Activated CD4-positive, alpha-beta memory T cell treated with anti-CD3 and anti-CD28 coated beads for 36 hours (primary cell): Measurements from ENCODE around the gene MYLK4. TPM values are rescaled to one million over a fixed set of nuclear protein-coding genes. Genes with fewer than 3 reads are reported as not detected.

Source experiments
- CTCF ChIA-PET: fragments of 350-600 bp; sonication (Branson Sonifier 250); formaldehyde crosslinking; loops from one replicate; lab custom pipeline; 2021; ENCODE audit warnings: antibody characterized with exemption, inconsistent platforms; lab: Charles Lee
- POLR2A ChIA-PET: fragments of 350-600 bp; sonication (Branson Sonifier 250); formaldehyde crosslinking; loops from one replicate; lab custom pipeline; 2021; ENCODE audit warnings: antibody characterized with exemption; lab: Charles Lee
- DNase-seq: peaks from one replicate; pipeline ENCODE4 v3.0.0-alpha.2; 2020
- H3K27ac Mint-ChIP-seq: one replicate; pipeline ENCODE4 v1.8.0; 2021; ENCODE audit warnings: mixed read lengths
- H3K27me3 Mint-ChIP-seq: one replicate; pipeline ENCODE4 v1.8.0; 2021; ENCODE audit warnings: mixed read lengths
- H3K36me3 Mint-ChIP-seq: one replicate; pipeline ENCODE4 v1.8.0; 2021; ENCODE audit warnings: mixed read lengths
- H3K4me1 Mint-ChIP-seq: one replicate; pipeline ENCODE4 v1.8.0; 2021; ENCODE audit warnings: low read depth, mixed read lengths
- H3K4me3 Mint-ChIP-seq: one replicate; pipeline ENCODE4 v1.8.0; 2021; ENCODE audit warnings: mild to moderate bottlenecking, mixed read lengths
- H3K9me3 Mint-ChIP-seq: one replicate; pipeline ENCODE4 v1.8.0; 2021; ENCODE audit warnings: mixed read lengths
- intact Hi-C: fragments of 100-400 bp; cut with micrococcal nuclease; formaldehyde crosslinking; loops from one replicate; pipeline ENCODE4 v1.15.1; 2023
- total RNA-seq, 2 experiments: library from RNA; stranded (reverse); gene quantifications; one replicate each; pipeline ENCODE4 v1.2.3, GENCODE V29; 2021

The MYLK4 gene
- total RNA-seq, result under 1 TPM; 0.05 to 0.07 TPM

DNA sequence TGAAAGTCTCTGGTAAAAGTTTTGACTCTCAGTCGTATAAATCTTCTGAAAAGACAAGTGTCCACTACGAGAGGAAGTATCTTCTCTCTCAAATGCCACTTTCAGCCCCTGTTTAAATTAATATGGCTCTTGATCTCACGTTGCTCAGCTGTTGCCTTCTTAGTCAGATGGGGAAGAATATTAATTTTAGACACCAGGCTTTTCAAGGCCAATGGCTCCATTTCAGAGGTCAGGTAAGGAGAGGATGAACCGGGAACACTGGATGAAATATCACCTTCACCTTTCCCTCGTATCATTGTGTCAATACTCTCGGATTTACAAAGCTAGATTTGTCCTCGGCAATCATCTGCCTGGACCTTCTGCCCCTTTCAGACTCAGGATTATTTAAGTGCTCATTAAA is at the start of gene MYLK4:
TSS of gene MYLK4 (minus strand) at position 91 of the 400 bp plus-strand sequence. CDS start 1,628 bp downstream, outside the sequence.
- Mint-ChIP-seq H3K4me1 (peaks cover 2% of the 10 kb centered on the region), H3K27ac (no peak within 1 kb of the TSS), H3K9me3 (no peaks in the 10 kb centered on the region), H3K4me3 (no peak within 1 kb of the TSS), H3K36me3 (no peaks in the 10 kb centered on the region), H3K27me3 (peaks cover 12% of the 10 kb centered on the region)
- intact Hi-C loops, result loop anchor here (1.0 to 10.0 kb wide), 4 partner anchors 13 to 1154 kb away; no protein-coding TSS in a partner anchor
- ChIA-PET POLR2A (interaction anchor here (1.1 kb wide), 1 partner anchor 13 kb away, joined by 3 read pairs; no protein-coding TSS in a partner anchor), CTCF (interaction anchor here (0.8 to 7.7 kb wide), 18 partner anchors 10 to 1168 kb away, joined by 3 to 111 read pairs (median 7); partner anchors contain the start of genes SERPINB1 and WRNIP1)
- DNase-seq, result no peak

DNA sequence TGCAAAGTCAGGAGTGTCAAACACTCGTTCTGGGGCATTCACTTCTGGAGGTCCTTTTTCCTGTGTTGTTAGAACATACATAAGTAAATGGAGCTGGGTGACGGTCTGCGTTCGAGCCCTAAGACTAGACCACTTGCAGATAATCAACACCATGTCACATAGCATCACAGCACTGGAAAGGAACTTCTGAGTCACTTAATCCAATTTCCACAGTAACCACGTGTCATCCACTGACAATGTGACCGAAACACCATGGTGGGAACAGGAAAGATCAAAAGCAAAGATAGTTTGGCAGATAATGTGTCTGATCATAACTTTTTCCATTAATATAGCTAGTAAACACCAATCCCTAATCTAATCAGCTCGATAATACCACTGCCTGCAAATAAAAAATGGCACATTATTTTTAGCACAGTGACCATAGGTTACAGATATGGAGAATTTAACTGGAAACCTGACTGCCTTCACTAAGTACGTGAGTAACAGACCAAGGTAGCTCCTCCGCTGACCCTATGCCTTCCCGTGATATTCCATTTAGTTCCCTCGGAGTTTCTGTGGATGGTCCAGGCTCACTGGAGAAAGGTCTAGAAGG is 49.3 kb upstream of the MYLK4 start:
- Mint-ChIP-seq H3K9me3 (no peaks in the 10 kb centered on the region), H3K27ac (peak overlapping the region; percentile 4), H3K4me3 (no peak overlapping the region), H3K4me1 (peaks cover 23% of the 10 kb centered on the region), H3K36me3 (no peaks in the 10 kb centered on the region), H3K27me3 (no peaks in the 10 kb centered on the region)
- POLR2A ChIA-PET, result interaction anchor here (1.3 kb wide), 1 partner anchor 41 kb away, joined by 5 read pairs; the partner anchor contains the start of gene SERPINB1
- CTCF ChIA-PET, result interaction anchor here (0.7 kb wide), 1 partner anchor 9 kb away, joined by 3 read pairs; no protein-coding TSS in a partner anchor
- peak; percentile 31 for DNase-seq
- intact Hi-C loops, result no loop called here

DNA sequence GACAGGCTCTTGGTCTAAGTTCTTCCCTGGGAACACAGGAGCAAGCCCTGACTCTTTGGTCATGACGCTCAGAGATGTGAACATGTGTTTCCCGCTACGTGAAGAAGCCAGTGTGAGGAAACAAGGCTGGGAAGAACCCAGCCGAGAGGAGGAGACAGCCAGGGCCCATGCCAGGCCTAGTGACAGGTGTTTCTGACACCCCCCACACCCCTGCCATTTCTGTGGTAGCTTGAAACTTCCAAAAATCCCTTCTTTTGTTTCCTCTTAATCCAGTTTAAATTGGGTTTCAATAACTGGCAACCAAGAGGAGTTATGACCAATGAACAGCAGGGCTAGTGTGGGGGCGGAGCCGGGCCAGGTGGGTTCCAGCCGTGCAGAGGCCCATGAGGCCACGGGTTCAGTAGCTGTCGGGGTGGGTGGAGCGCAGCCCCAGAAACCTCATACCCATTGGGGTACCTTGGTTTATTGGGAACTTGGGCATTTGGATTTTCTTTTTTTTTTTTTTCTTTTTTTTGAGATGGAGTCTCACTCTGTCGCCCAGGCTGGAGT is 47.9 kb upstream of the MYLK4 start:
- Mint-ChIP-seq H3K27me3 (no peaks in the 10 kb centered on the region), H3K9me3 (no peaks in the 10 kb centered on the region), H3K36me3 (no peaks in the 10 kb centered on the region), H3K4me1 (peaks cover 31% of the 10 kb centered on the region), H3K4me3 (no peak overlapping the region), H3K27ac (no peak overlapping the region)
- no peak for DNase-seq
- intact Hi-C loops, result no loop called here
- CTCF ChIA-PET, result no interaction called here
- POLR2A ChIA-PET, result no interaction called here

DNA sequence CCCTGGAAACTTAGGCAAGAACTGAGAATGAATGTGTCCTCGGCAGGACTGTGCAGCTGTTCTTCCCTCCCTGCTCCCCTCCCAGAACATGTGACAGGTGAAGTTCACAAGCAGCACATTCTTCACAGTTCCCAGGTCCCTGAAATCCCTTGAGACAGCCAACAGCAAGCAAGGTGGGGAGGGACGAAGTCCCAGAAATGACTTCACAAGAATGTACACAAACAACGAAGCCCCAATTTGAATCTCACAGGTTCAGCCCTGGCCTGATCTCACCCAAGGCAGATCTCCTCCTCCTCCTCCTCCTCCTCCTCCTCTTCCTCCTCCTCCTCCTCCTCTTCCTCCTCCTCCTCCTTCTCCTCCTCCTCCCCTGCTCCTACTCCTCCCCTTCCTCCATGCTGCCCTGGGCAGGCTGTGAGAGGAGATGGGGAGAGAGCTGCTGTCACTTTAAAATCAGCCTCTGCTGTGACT is 46.9 kb upstream of the MYLK4 start:
- no peak for DNase-seq
- Mint-ChIP-seq H3K27me3 (no peaks in the 10 kb centered on the region), H3K4me1 (peaks cover 41% of the 10 kb centered on the region), H3K36me3 (no peaks in the 10 kb centered on the region), H3K27ac (no peak overlapping the region), H3K9me3 (no peaks in the 10 kb centered on the region), H3K4me3 (no peak overlapping the region)
- intact Hi-C loops, result no loop called here
- CTCF ChIA-PET, result interaction anchor here (1.1 to 1.3 kb wide), 2 partner anchors 43 to 143 kb away, joined by 3 read pairs; no protein-coding TSS in a partner anchor
- POLR2A ChIA-PET, result interaction anchor here (0.7 kb wide), 1 partner anchor 192 kb away, joined by 3 read pairs; no protein-coding TSS in a partner anchor

DNA sequence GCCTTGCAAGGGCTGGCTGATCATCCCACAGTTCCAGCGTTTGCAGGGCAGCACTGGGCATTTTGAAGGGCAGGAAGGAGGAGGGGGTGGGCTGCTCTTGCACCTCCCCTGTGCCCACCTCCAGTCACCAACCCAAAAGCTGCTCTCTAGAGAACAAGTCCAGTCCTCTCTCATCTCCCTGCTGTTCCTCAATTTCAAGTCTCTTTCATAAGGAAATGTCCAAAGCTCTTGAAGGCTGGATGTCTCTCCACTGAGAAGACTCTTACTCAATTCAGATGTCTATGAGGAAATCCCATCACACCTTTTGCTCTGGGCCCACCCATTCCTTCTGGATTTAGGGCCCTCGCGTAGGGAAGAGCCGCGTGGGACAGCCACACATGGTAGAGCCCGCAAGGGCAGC is 46.1 kb upstream of the MYLK4 start:
- Mint-ChIP-seq H3K27ac (no peak overlapping the region), H3K4me3 (no peak overlapping the region), H3K4me1 (peaks cover 46% of the 10 kb centered on the region), H3K36me3 (no peaks in the 10 kb centered on the region), H3K27me3 (no peaks in the 10 kb centered on the region), H3K9me3 (no peaks in the 10 kb centered on the region)
- intact Hi-C loops, result no loop called here
- POLR2A ChIA-PET, result no interaction called here
- no peak for DNase-seq
- CTCF ChIA-PET, result interaction anchor here (1.1 to 1.3 kb wide), 2 partner anchors 43 to 143 kb away, joined by 3 read pairs; no protein-coding TSS in a partner anchor

DNA sequence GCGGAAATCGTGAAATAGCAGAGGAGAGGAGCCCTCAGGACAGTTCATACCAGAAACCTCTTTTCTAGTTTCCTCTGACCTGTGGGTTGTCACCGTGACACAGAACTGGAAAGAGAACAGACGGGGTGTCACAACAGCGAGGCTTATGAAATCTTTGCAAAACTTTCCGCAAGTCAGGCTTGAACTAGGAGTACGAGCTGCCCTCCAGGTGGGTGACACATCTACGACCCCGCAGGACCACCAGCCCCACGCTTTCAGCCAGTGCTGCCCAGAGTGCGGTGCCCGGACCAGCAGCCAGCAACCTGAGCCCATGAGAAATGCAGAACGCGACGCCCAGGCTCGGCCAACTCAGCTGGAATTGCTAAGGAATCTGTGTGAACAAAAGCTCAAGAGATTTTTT is 45.2 kb upstream of the MYLK4 start:
- Mint-ChIP-seq H3K36me3 (no peaks in the 10 kb centered on the region), H3K9me3 (no peaks in the 10 kb centered on the region), H3K4me1 (peaks cover 50% of the 10 kb centered on the region), H3K4me3 (no peak overlapping the region), H3K27me3 (no peaks in the 10 kb centered on the region), H3K27ac (no peak overlapping the region)
- ChIA-PET CTCF (no interaction called here), POLR2A (no interaction called here)
- intact Hi-C loops, result no loop called here
- peak; percentile 24 for DNase-seq

DNA sequence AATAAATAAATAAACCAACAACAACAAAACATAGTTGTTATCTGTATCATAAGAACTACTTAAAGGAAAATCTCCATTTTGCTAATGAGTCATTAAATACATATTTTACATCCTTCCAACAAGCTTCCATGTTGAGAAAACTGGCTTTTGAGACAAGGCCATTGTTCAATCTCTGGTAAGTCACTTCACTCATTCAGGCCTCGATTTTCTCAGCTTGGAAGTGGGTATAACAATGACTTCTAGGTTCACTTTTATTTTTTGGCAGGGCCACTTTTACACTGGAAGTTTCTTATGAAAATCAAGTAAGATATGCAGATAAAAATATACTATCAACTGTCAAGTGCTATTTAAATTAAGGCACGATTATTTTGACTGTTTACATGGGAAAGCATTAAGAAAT is 44.4 kb upstream of the MYLK4 start:
- Mint-ChIP-seq H3K27ac (no peak overlapping the region), H3K9me3 (no peaks in the 10 kb centered on the region), H3K4me1 (peaks cover 47% of the 10 kb centered on the region), H3K4me3 (no peak overlapping the region), H3K27me3 (no peaks in the 10 kb centered on the region), H3K36me3 (no peaks in the 10 kb centered on the region)
- POLR2A ChIA-PET, result no interaction called here
- CTCF ChIA-PET, result no interaction called here
- intact Hi-C loops, result no loop called here
- no peak for DNase-seq

DNA sequence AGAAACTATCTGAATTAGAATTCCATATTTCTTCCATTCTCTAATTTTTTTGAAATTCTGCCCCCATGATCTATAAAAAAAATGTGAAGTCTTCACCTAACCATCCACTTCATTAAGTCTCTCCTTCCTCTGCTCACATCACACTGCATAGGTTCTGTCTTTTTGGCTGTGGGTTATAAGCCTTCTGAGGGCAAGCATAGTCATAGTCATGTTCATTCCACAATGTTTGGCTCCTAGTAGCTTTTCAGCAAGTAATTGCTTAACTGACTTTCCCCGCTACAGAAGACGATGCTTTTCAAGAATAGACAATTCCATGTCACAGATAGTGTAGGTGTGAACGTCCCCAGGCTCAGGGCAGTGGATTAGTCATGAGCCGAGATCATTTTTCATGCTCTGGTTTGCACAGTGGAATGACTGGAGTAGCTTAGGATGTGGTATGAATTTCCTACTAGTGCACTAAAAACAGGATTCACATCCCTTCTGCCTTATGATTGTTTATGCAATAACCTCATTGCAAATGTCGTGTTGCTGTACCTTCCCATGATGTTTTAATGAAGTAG is 43.5 kb upstream of the MYLK4 start:
- H3K9me3 Mint-ChIP-seq, result no peaks in the 10 kb centered on the region
- H3K4me3 Mint-ChIP-seq, result no peak overlapping the region
- peaks cover 38% of the 10 kb centered on the region for H3K4me1 Mint-ChIP-seq
- intact Hi-C loops, result loop anchor here (1.0 kb wide), 2 partner anchors 48 to 182 kb away; no protein-coding TSS in a partner anchor
- DNase-seq, result no peak
- POLR2A ChIA-PET, result interaction anchor here (1.0 to 1.9 kb wide), 2 partner anchors 47 to 194 kb away, joined by 4 to 11 read pairs; partner anchors contain the start of gene SERPINB1
- CTCF ChIA-PET, result interaction anchor here (1.0 to 2.0 kb wide), 7 partner anchors 25 to 196 kb away, joined by 4 to 9 read pairs (median 5); partner anchors contain the start of gene SERPINB1
- peak overlapping the region; percentile 87 for H3K27ac Mint-ChIP-seq
- H3K36me3 Mint-ChIP-seq, result no peaks in the 10 kb centered on the region
- no peaks in the 10 kb centered on the region for H3K27me3 Mint-ChIP-seq

DNA sequence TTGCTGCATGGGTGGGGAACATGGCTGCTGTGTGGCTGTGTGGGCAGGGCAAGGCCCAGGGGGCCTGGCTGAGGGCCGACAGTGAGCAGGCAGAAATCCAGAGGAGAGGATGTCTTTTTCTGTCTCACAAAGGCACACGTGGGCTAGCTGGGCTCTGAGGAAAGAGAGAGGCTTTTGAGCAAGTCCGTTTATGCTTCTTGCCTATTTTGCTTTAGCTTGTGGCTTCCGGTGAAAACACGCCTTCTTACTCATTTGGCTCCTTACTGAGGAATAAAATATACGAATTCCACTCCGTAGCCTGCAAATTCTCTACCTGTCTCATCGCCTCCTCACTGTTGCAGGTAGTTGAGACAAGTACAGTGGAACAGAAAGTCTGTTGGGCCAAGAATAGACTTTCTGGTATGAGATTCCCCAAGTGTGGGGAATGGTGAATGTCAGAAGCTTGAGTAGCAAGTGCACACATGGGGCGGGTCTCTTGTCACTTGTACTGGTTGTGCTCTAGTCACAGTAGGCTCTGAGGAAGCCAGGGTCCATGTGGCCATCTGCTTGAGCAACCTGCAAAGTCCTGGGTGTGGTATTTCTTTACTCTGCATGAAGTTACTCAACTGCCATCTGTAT is 42.9 kb upstream of the MYLK4 start:
- Mint-ChIP-seq H3K4me1 (peaks cover 37% of the 10 kb centered on the region), H3K4me3 (no peak overlapping the region), H3K27me3 (no peaks in the 10 kb centered on the region), H3K36me3 (no peaks in the 10 kb centered on the region), H3K27ac (peak overlapping the region; percentile 87), H3K9me3 (no peaks in the 10 kb centered on the region)
- intact Hi-C loops, result loop anchor here (1.0 to 2.0 kb wide), 4 partner anchors 17 to 183 kb away; no protein-coding TSS in a partner anchor
- ChIA-PET POLR2A (interaction anchor here (1.0 to 1.9 kb wide), 2 partner anchors 48 to 195 kb away, joined by 4 to 11 read pairs; partner anchors contain the start of gene SERPINB1), CTCF (interaction anchor here (1.0 to 2.0 kb wide), 7 partner anchors 25 to 196 kb away, joined by 4 to 9 read pairs (median 5); partner anchors contain the start of gene SERPINB1)
- DNase-seq, result peak; percentile 68

DNA sequence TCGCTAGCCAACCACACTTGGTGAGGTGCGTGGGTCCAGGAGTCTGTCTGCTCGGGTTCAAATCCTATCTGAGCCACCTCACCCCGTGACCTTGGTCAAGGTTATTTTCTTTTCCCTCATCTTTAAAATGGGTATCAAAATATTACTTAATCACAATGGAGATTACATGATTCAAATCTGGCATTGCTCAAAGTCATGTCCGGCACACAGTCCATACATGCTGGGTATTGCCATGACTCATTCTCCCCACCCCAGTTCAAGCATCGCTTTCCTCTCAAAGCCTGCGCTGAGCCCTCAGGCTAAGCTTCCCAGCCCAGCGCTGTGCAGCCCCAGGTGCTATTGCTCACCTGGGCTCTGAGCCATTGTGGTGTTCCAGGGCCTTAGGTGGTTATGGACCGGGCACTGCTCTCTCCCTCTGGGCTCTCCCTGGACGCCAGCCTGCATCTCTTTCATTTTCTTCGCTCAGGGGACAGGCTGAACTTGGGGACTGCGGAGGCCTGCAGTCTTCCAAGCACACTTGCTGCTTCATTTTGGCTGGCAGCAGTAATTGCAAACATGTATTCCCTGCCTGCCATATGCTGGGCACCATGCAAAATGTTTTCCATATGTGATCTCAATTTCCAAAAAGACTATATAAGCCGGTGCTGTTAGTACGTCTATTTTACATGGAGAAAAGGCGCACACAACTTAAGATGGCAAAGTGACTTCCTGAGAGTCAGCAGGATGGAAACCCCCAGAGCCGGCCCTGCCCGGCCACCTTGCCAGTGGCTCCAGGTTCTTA is 41.8 kb upstream of the MYLK4 start:
- DNase-seq, result no peak
- POLR2A ChIA-PET, result interaction anchor here (1.2 to 1.7 kb wide), 2 partner anchors 49 to 197 kb away, joined by 3 to 12 read pairs; partner anchors contain the start of gene SERPINB1
- CTCF ChIA-PET, result interaction anchor here (1.0 to 3.9 kb wide), 12 partner anchors 12 to 269 kb away, joined by 3 to 56 read pairs (median 10); partner anchors contain the start of gene SERPINB1
- H3K27ac Mint-ChIP-seq, result peak overlapping the region; percentile 87
- no peak overlapping the region for H3K4me3 Mint-ChIP-seq
- peaks cover 34% of the 10 kb centered on the region for H3K4me1 Mint-ChIP-seq
- no peaks in the 10 kb centered on the region for H3K27me3 Mint-ChIP-seq
- peaks cover 5% of the 10 kb centered on the region for H3K36me3 Mint-ChIP-seq
- no peaks in the 10 kb centered on the region for H3K9me3 Mint-ChIP-seq
- intact Hi-C loops, result loop anchor here (1.0 to 2.0 kb wide), 2 partner anchors 18 to 26 kb away; no protein-coding TSS in a partner anchor
